OCI-LY3 (cell line): ENCODE results near the gene RAPGEF1.

Experiments
- CTCF ChIP-seq: fragments of 200-600, 300-600 bp; sonication (generic); IDR thresholded peaks from 2 replicates; pipeline ENCODE4 v1.5.1; 2014; ENCODE audit warnings: antibody characterized with exemption, low read length, low read depth
- EZH2phosphoT487 ChIP-seq: fragments of 200-600 bp; shearing (Covaris generic); IDR thresholded peaks from 2 replicates; pipeline ENCODE4 v1.6.1; 2018; ENCODE audit warnings: antibody characterized with exemption, mixed run types, low read depth

- TF ChIP-seq CTCF: no peak
- no peak for TF ChIP-seq EZH2phosphoT487
Observed at GRCh38 chr9:131627648-131628458, 112.0 kb downstream of the RAPGEF1 start.
